ENCODE results near the gene CD2AP. TPM values are rescaled to one million over a fixed set of nuclear protein-coding genes. Genes with fewer than 3 reads are reported as not detected.

Gene CD2AP
- total and polyA plus RNA-seq, 2 donors (not counting 1 experiment from before 2014, with no cell fraction given): 4.7 to 43.3 TPM

GRCh38 chr6:47527274-47527673 lies 49.7 kb downstream of the CD2AP start:
- Histone ChIP-seq H3K27ac (ENCODE audit: low read length in 2 of 2) (no peak overlapping the region), H4K20me1 (ENCODE audit: control insufficient read depth, insufficient read depth, low read length, poor library complexity, severe bottlenecking) (peaks cover 32% of the 10 kb centered on the region), H2AFZ (ENCODE audit: insufficient read depth, low read depth, low read length, poor library complexity, severe bottlenecking) (no peak overlapping the region), H3K36me3 (replicated peaks in 1 of 2; ENCODE audit: control extremely low read depth in 1 of 2, control insufficient read depth in 1 of 2, extremely low read depth in 1 of 2, insufficient read depth in 2 of 2, low read length in 1 of 2) (peaks cover 5 to 7% of the 10 kb centered on the region in 2 experiments), H3K4me3 (ENCODE audit: control extremely low read depth in 1 of 5, extremely low read depth in 1 of 5, insufficient read depth in 1 of 5, low read depth in 2 of 5, low read length in 4 of 5) (no peak overlapping the region), H3K9me3 (ENCODE audit: control extremely low read depth in 1 of 3, control insufficient read depth in 2 of 3, insufficient read depth in 1 of 3, low read length in 2 of 3) (no peaks in the 10 kb centered on the region), H3K4me1 (ENCODE audit: control insufficient read depth in 2 of 2, insufficient read depth in 2 of 2, low read length in 2 of 2) (no peaks in the 10 kb centered on the region), H3K79me2 (ENCODE audit: control insufficient read depth, insufficient read depth, low read length) (peaks cover 35% of the 10 kb centered on the region), H3K27me3 (replicated peaks in 1 of 4; ENCODE audit: control extremely low read depth in 1 of 4, control insufficient read depth in 3 of 4, insufficient read depth in 4 of 4, low read length in 3 of 4) (no peaks in the 10 kb centered on the region), H3K9ac (ENCODE audit: low read length) (no peak overlapping the region), H3K4me2 (replicated peaks; ENCODE audit: low read depth, low read length, poor library complexity, severe bottlenecking) (no peak overlapping the region)
- ChIA-PET CTCF (interaction anchor here (1.0 to 1.1 kb wide), 2 partner anchors 32 to 114 kb away, joined by 3 read pairs; no protein-coding TSS in a partner anchor), POLR2A (no interaction called here)
- H3K4me3 Mint-ChIP-seq: no peak overlapping the region
- no peak for TF ChIP-seq EZH2 (IDR thresholded peaks at IDR 0.05; ENCODE audit: borderline replicate concordance, insufficient read depth, low read depth, low read length, poor library complexity, severe bottlenecking)
- TF ChIP-seq CTCF (IDR thresholded peaks at IDR 0.05): no peak
- H3K27me3 Mint-ChIP-seq: no peaks in the 10 kb centered on the region
- DNase-seq (no peak), ATAC-seq (ENCODE audit: low read depth) (no peak)
- intact Hi-C loops (cut with micrococcal nuclease): no loop called here
- H3K9me3 Mint-ChIP-seq (ENCODE audit: insufficient read depth): no peaks in the 10 kb centered on the region
- no peak overlapping the region for H3K27ac Mint-ChIP-seq
- peaks cover 38% of the 10 kb centered on the region for H3K4me1 Mint-ChIP-seq

- Histone ChIP-seq H3K4me2 (replicated peaks; ENCODE audit: low read depth, low read length, poor library complexity, severe bottlenecking) (no peak overlapping the region), H3K36me3 (replicated peaks in 1 of 2; ENCODE audit: control extremely low read depth in 1 of 2, control insufficient read depth in 1 of 2, extremely low read depth in 1 of 2, insufficient read depth in 2 of 2, low read length in 1 of 2) (peaks cover 7 to 14% of the 10 kb centered on the region in 2 experiments), H3K9me3 (ENCODE audit: control extremely low read depth in 1 of 3, control insufficient read depth in 2 of 3, insufficient read depth in 1 of 3, low read length in 2 of 3) (no peaks in the 10 kb centered on the region), H3K9ac (ENCODE audit: low read length) (no peak overlapping the region), H3K4me1 (ENCODE audit: control insufficient read depth in 2 of 2, insufficient read depth in 2 of 2, low read length in 2 of 2) (no peaks in the 10 kb centered on the region), H3K79me2 (ENCODE audit: control insufficient read depth, insufficient read depth, low read length) (peaks cover 33% of the 10 kb centered on the region), H3K27ac (ENCODE audit: low read length in 2 of 2) (no peak overlapping the region), H2AFZ (ENCODE audit: insufficient read depth, low read depth, low read length, poor library complexity, severe bottlenecking) (no peak overlapping the region), H4K20me1 (ENCODE audit: control insufficient read depth, insufficient read depth, low read length, poor library complexity, severe bottlenecking) (peaks cover 23% of the 10 kb centered on the region), H3K4me3 (ENCODE audit: control extremely low read depth in 1 of 5, extremely low read depth in 1 of 5, insufficient read depth in 1 of 5, low read depth in 2 of 5, low read length in 4 of 5) (no peak overlapping the region), H3K27me3 (replicated peaks in 1 of 4; ENCODE audit: control extremely low read depth in 1 of 4, control insufficient read depth in 3 of 4, insufficient read depth in 4 of 4, low read length in 3 of 4) (no peaks in the 10 kb centered on the region)
- ChIA-PET POLR2A (no interaction called here), CTCF (no interaction called here)
- no peak for DNase-seq
- intact Hi-C loops (cut with micrococcal nuclease): no loop called here
- 96% methylated on average over 4 of the region's 5 CpGs for WGBS (ENCODE audit: insufficient coverage)
- no peaks in the 10 kb centered on the region for H3K9me3 Mint-ChIP-seq (ENCODE audit: insufficient read depth)
- no peak overlapping the region for H3K4me3 Mint-ChIP-seq
- no peaks in the 10 kb centered on the region for H3K27me3 Mint-ChIP-seq
- ATAC-seq (ENCODE audit: low read depth): no peak
- TF ChIP-seq CTCF (IDR thresholded peaks at IDR 0.05) (no peak), EZH2 (IDR thresholded peaks at IDR 0.05; ENCODE audit: borderline replicate concordance, insufficient read depth, low read depth, low read length, poor library complexity, severe bottlenecking) (no peak)
- H3K4me1 Mint-ChIP-seq: peaks cover 34% of the 10 kb centered on the region
- H3K27ac Mint-ChIP-seq: no peak overlapping the region
Measured at GRCh38 chr6:47529734-47530133, 52.1 kb downstream of the CD2AP start.

Measured in B cell (primary cell).